ENCODE results near the gene EEFSEC.

Gene EEFSEC

GRCh38 chr3:128217702-128218547 lies 64.6 kb downstream of the EEFSEC start:
- DNase-seq (ENCODE audit: low read depth, low spot score): no peak

GRCh38 chr3:128218548-128219257 lies 65.4 kb downstream of the EEFSEC start:
- DNase-seq (ENCODE audit: low read depth, low spot score): no peak

GRCh38 chr3:128221328-128221727 lies 68.0 kb downstream of the EEFSEC start:
- DNase-seq (ENCODE audit: low read depth, low spot score): no peak

GRCh38 chr3:128222796-128223385 lies 69.6 kb downstream of the EEFSEC start:
- DNase-seq (ENCODE audit: low read depth, low spot score): no peak

- DNase-seq (ENCODE audit: low read depth, low spot score): no peak
These were observed 73.0 kb downstream of the EEFSEC start for GRCh38 chr3:128226186-128226725.

- DNase-seq (ENCODE audit: low read depth, low spot score): no peak
These were observed 73.6 kb downstream of the EEFSEC start for GRCh38 chr3:128226795-128227395.

- DNase-seq (ENCODE audit: low read depth, low spot score): no peak
These were observed 74.2 kb downstream of the EEFSEC start for GRCh38 chr3:128227507-128227906.

GRCh38 chr3:128228366-128228910 lies 75.2 kb downstream of the EEFSEC start:
- no peak for DNase-seq (ENCODE audit: low read depth, low spot score)

GRCh38 chr3:128229106-128229857 lies 76.0 kb downstream of the EEFSEC start:
- no peak for DNase-seq (ENCODE audit: low read depth, low spot score)

GRCh38 chr3:128231606-128232005 lies 78.3 kb downstream of the EEFSEC start:
- DNase-seq (ENCODE audit: low read depth, low spot score): no peak

- no peak for DNase-seq (ENCODE audit: low read depth, low spot score)
These were observed 79.3 kb downstream of the EEFSEC start for GRCh38 chr3:128232376-128233178.

- DNase-seq (ENCODE audit: low read depth, low spot score): no peak
These were observed 82.1 kb downstream of the EEFSEC start for GRCh38 chr3:128235207-128235926.

- no peak for DNase-seq (ENCODE audit: low read depth, low spot score)
These were observed 83.4 kb downstream of the EEFSEC start for GRCh38 chr3:128236657-128237056.

- DNase-seq (ENCODE audit: low read depth, low spot score): no peak
These were observed 84.3 kb downstream of the EEFSEC start for GRCh38 chr3:128237348-128238183.

- no peak for DNase-seq (ENCODE audit: low read depth, low spot score)
These were observed 84.9 kb downstream of the EEFSEC start for GRCh38 chr3:128238184-128238489.

GRCh38 chr3:128239304-128239703 lies 86.0 kb downstream of the EEFSEC start:
- no peak for DNase-seq (ENCODE audit: low read depth, low spot score)

GRCh38 chr3:128240232-128240631 lies 87.0 kb downstream of the EEFSEC start:
- DNase-seq (ENCODE audit: low read depth, low spot score): no peak

- DNase-seq (ENCODE audit: low read depth, low spot score): no peak
These were observed 88.5 kb downstream of the EEFSEC start for GRCh38 chr3:128241741-128242140.

Measured in activated naive CD8-positive, alpha-beta T cell treated with anti-CD3 and anti-CD28 coated beads, Interleukin-2, amount 50 U/mL, for 16 hours (primary cell).